Right ventricle myocardium superior (tissue), 1 donor: ENCODE measurements around the gene CAMTA1. TPM values are rescaled to one million over a fixed set of nuclear protein-coding genes. Genes with fewer than 3 reads are reported as not detected.
"Not testable (repeated sequence)": the region's sequence is repeated elsewhere in the genome, so short reads cannot be mapped to it uniquely, and the experiment has no call there.

Experiments
- ATAC-seq: fragments of 200-7000 bp; cut with Tn5 transposase; one replicate; pipeline ENCODE4 v1.9.1; 2020; ENCODE audit warnings: mild to moderate bottlenecking; ENCODE audit not compliant: poor library complexity
- DNase-seq: peaks from one replicate; pipeline ENCODE4 v3.0.0-alpha.2; 2020
- intact Hi-C: fragments of 100-400 bp; cut with DNase I; formaldehyde crosslinking; loops from one replicate; pipeline ENCODE4 v1.11.2; 2022
- total RNA-seq: library from RNA; stranded (reverse); fragmentation: NEBNext Ultra II Directional; extraction: Animal tissue kit (Norgen Biotek cat#: 25700); gene quantifications from one replicate; pipeline ENCODE4 v1.2.1, GENCODE V29; 2021
- donor health status: DM: no; HTN: yes; CAD: no; lungs with severe emphysema.

The CAMTA1 gene
- total RNA-seq, 1 donor from 2014 or later = 153 TPM

DNA sequence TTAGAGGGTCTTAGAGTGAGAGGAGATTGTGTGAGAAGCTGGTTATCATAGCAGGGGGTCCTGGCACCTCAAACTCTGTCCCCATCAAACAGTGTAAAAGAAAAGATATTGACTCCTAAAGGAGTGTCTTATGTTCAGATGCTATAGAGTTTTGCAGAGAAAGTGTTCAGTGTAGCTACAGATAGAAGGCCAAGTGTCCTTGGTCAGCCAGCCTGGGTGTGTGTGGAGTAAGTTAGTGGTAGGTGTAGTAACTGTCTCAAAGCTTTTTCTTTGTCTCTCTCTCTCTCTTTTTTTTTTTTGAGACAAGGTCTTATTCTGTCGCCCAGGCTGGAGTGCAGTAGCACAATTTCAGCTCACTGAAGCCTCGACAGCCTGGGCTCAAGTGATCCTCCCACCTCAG, 17.2 kb downstream of the CAMTA1 start:
- intact Hi-C loops = no loop called here
- ATAC-seq = no peak
- DNase-seq = no peak

DNA sequence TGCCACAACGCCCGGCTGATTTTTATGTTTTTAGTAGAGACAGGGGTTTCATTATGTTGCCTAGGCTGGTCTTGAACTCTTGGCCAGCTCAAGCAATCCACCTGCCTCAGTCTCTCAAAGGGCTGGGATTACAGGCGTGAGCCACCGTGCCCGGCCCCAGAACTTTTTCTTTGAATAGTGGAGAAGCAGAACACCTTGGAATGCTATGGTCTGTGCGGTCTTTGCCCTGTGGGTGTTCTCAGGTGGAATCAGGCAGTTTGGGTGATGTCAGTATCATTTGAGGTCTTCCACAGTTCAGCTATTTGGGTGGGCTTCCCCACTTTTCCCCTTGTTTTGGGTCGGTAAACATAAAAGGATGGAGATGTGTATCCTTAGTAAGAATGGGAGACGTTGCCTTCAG, 17.6 kb downstream of the CAMTA1 start:
- no peak for ATAC-seq
- no peak for DNase-seq
- intact Hi-C loops = no loop called here

DNA sequence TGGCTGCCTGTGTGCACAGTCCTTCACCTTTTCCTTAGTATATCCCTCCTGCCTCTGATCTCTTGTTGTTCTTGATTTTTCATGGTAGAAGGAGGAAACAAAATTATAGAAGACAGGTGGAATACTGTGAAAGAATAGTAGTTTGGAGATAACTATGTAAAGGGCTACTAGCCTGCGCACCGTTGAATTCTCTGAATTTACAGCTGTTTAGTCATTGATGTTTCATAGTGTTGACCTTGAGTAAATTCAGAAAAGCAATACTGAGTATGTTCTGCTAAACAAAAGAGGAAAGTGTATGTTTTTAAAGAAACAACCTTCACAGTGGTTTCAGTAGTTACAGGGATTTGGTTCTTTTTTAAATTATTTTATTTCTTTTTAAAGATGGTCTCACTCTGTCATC, 18.1 kb downstream of the CAMTA1 start:
- DNase-seq (no peak), ATAC-seq (no peak)
- intact Hi-C loops = no loop called here

DNA sequence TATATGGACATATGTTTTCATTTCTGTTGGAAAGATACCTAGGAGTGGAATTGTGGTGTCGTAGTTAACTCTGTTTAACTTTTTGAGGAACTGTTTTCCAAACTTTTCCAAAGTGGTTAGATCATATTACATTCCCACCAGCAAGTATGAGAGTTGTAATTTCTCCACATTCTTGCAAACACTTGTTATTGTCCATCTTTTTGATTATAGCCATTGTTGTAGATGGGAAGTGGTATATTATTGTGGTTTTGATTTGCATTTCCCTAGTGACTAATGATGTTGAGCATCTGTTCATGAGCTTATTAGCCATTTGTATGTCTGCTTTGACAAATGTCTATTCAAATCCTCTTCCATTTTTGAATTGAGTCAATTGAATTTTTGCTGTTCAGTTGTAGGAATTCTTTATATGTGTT, 19.8 kb downstream of the CAMTA1 start:
- no peak for DNase-seq
- intact Hi-C loops = no loop called here
- ATAC-seq = no peak

DNA sequence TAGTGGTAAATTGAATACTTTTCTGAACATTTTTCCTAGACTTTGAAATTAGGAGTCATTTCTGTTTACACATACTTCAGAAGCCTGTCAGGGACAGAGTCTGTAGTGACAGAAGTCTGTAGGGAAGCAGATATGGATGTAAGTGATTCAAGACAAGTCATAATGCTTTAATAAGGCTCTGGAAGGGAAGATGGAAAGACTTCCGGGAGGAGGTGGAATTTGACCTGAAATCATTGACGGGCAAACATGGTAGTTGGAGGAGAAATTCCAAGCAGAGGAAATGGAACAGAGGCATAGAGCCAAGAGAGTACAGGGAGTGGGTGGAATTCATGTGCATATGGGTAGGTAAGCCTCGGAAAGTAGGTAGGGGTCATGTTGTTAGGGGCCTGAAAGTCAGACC, 22.5 kb downstream of the CAMTA1 start:
- intact Hi-C loops = no loop called here
- no peak for DNase-seq
- no peak for ATAC-seq

DNA sequence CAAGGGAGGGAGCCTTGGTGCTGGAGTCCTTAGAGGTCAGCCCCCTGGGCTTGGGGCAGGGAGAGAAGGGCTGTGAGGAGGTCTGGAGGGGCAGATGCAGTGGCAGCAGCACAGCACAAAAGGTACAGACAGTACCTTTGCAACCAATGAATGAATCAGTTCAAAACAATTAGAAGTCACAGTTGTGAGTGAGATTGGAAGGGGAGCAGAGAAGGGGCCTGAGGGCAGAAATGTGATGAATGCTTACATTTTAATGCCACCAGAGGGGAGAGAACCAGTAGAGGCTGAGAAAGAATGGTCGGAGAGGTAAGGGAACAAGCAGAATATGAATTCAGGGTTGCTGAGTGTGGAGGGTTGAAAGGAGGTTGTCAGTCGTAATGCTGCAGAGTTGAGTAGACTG, 24.2 kb downstream of the CAMTA1 start:
- no peak for DNase-seq
- intact Hi-C loops = no loop called here
- ATAC-seq = no peak

DNA sequence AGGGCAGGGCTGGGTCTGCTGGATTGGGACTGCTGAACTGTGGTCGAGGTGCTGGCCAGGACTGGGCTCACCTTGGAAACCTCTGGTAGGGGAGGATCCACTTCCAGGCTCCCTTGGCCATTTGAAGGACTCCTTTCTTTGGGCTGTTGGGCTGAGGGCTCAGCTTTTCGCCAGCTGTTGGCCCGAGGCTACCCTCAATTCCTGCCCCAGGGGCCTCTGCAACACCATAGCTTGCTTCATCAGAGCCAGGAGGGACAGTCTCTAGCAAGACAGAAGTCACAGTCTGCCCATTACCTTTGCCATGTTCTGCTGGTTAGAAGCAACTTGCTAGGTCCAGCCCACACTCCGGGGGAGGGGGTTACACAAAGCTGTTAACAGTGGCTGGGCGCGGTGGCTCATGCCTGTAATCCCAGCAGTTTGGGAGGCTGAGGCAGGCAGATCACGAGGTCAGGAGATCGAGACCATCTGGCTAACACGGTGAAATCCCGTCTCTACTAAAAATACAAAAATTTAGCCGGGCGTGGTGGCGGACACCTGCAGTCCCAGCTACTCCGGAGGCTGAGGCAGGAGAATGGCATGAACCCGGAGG, 25.0 kb downstream of the CAMTA1 start:
- intact Hi-C loops, ATAC-seq, DNase-seq: not testable (repeated sequence)

DNA sequence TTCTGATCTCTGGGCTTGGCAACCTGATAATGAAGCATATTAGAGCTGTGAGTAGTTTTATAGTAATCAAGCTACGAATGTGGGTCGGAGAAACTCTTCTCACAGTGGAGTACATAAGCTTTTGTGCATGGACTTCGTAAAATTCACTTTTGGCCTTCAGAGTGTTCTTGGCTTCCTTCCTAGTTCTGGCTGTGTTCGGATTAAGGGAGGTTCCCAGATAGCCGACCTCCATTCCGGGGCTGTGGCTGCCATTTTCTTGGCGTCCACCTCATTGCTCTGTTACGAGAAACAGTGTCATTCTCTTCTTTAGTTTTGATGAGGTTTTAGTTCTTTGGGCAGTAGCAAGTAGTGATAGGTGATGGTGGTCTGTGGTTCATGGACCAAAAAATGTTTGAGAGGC, 26.3 kb downstream of the CAMTA1 start:
- ATAC-seq (peak; percentile 61), DNase-seq (no peak)
- intact Hi-C loops = no loop called here

DNA sequence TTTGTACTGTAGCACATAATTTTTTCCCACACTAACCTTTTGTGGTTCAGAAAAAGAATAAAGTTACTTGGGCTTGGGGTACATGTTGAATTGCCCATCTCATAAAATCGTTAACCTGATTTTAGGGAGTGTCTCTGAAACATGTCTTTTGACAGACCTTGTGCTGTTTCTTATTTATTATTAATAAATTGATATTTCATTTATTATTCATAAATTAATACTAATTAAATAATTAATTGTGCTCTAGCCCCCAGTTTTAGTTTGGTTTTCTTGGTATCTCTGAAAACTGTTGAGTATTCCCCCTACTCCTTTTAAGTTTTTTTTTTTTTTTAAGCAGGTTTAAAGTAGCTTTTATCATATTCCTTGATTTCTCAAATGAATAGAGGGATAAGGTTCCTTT, 27.9 kb downstream of the CAMTA1 start:
- intact Hi-C loops = no loop called here
- no peak for DNase-seq
- no peak for ATAC-seq

DNA sequence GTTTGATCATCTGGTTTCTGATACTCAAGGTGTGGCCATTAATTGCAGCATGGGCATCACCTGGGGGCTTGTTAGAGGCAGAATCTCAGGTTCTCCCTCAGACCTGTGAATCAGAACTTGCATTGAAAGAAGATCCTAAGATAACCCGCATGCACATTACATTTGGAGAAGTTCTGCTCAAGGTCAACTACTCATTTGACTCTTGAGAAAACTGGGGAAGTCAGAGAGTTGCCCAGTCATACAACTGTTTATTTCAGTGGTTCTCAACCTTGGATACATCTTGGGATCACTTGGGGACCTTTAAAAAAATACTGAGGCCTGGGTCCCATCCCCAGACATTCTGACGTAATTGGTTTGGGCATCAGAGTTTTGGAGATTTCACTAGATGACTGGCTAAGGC, 30.5 kb downstream of the CAMTA1 start:
- DNase-seq = no peak
- no peak for ATAC-seq
- intact Hi-C loops = no loop called here

DNA sequence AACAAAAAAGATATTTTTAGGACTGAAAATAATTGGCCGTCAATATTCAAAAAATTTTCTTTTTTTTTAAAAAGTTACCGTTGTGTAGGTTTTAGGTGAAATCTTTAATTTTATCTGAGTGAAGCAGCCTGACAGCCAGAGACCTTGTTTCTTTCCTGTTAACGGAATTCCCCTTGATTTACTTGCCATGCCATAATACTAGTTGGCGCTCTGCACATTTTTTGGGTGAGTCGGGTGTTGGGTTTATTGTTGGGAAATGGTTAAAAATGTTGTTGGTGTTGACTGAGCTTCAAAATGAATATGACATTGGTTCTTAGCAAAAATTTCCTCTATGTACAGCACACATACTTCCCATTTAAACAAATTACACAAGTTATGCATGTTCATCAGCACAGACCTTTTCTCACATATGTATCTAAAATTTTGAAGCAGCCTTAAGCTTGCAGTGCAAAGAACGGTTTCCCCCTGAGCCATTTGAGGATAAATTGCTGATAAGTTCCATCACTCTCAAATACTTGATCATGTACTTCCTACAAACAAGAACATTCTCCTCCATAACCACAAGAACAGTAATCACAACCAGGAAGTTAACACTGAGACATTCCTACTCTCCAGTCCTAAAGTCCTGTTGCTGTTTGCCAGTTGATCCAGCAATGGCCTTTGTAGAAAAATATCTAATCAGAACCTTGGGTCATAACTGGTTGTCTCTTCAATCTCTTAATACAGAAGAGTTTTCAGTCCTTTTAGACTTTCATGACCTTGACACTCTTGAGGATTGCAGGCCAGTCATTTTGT, 34.2 kb downstream of the CAMTA1 start:
- no peak for DNase-seq
- ATAC-seq = no peak
- intact Hi-C loops = no loop called here

DNA sequence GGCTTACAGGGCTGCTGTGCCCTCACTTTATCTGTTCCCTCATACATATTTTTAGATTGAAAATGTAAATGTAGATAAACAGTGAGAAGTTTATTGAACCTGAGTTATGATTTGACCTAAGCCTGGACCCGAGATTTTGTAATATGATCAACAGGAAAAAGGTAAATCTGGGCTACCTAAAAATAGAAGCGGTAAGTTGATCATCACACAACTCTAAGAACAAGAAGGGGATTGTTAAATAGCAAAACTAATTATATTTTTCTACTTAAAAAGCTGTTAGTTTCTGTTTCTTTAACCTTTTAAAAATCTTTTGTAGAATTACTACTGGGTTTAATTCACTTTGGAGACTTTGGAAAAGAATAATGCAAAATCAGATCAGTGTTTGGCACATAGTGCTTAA, 35.6 kb downstream of the CAMTA1 start:
- intact Hi-C loops = no loop called here
- ATAC-seq (no peak), DNase-seq (no peak)

DNA sequence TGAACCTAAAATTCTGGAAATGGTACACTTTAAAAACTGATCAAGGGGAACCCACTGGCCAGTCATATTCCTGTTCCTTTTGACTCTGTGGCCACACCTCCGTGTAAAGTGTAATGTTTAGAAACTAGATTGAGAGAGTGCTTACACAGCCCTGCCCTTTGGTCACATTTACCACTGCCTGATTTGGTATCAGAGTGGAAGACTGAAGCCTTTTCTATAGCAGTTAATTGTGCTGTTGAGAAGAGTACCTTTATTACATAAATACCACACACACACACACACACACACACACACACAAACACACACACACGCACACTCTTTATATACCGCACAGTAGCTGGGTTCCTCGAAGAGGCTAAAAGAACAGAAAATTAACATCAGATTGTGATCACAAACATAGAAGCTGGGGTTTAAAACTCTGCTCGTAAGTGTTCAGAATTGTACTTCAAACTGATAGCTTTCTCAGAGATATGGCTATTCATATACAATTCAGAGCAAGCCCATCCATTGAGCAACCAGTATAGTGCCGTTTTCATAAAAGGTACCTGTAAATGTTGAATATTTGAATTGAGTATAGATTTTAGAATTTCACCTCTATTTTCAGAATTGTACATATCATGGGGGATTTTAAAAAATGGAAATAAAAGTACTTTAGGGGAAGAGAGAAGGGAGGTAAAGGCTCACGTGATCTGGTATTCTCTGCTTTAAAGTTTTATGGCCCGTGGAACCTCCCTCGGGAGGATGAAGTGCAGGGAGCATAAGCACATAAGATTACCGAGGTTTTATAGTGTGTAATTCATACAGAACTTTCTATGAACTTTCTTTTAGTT, 37.5 kb downstream of the CAMTA1 start:
- peak; percentile 71 for ATAC-seq
- intact Hi-C loops = no loop called here
- DNase-seq = no peak

DNA sequence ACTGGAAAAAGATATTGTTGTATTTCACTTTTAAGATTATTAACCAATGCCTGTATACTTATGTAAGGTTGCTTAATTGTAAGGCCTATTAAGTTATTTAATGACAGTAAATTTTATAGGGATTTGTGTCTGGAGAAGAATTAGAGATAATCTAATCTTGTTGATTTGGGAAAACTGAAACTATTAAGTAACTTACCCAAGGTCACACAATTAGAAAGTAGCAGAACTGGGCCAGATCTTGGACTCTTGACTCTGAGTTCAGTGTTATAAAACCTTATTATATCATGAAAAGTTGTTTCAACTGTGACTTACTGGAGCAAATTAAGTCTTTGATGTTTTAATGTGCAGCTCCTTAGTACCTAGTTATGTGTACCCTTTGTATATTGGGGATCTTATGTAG, 38.5 kb downstream of the CAMTA1 start:
- intact Hi-C loops = no loop called here
- DNase-seq (no peak), ATAC-seq (no peak)

DNA sequence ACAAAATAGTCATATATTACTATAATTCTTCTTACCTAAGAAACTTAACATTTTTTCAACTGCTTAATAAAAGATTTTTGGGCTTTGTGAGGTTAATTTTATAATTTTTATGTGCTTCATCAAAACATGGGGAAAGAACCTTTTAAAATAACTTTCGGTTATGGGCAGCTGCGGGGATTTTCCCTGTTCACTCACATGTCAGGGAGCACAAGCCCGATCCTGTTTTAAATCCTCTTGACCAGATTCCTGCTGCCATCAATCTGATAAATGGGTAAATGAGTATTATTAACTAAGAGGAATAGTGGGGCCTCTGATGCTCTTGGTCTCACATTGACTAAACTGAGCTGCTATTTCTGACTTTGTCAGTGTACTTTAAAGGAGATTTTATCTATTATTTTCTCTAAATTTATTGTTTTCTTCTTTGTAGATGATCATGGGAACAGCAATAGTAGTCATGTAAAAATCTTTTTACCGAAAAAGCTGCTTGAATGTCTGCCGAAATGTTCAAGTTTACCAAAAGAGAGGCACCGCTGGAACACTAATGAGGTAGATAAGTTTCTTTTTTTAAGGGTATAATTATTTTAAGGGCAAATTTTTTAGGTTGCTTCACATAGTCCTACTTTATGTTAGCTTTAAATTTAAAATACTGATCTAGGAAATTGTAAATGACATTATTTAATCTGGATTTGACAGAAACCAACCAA, 39.6 kb downstream of the CAMTA1 start:
- no peak for DNase-seq
- no peak for ATAC-seq
- intact Hi-C loops = no loop called here

DNA sequence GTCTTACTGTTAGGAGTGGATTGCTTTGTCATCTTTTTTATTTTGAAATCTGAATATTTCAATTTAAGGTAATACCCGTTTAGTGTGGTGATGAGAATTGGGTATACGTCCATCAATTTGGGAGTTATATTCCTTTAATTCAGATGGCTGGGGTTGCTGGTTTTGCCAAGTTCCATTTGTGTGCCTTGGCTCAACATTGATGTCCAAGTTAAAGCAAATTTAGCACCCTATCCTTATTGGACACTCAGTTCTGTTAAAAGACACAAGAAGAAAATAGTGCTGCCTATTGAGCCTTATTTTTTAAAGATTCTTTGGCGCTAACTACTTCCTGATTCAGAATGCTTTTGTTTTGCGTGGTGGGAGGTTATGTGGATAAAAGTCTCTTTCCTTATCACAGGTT, 40.6 kb downstream of the CAMTA1 start:
- ATAC-seq = no peak

DNA sequence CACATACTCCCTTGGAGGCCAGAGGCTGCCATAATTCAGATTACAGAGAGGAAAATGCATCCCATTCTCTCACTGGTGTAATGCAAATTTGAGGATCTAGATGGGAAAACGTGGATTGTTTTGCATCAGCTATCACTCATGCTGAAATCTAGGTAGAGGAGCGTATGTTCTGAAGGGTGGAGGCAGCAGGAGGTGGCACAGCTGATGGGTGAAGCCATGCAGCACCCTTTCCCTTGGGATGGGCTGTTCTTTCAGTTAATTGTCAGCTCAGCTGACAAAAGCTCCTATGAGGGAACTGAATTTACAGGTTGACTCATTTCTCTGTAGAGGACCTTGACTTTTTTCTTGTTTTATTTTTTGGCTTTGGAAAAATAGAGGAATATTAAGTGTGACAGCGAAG, 41.8 kb downstream of the CAMTA1 start:
- intact Hi-C loops = no loop called here
- ATAC-seq (no peak), DNase-seq (no peak)

More for the DNA sequence above, 40.6 kb downstream of the CAMTA1 start:
- no peak for DNase-seq
- intact Hi-C loops = no loop called here

DNA sequence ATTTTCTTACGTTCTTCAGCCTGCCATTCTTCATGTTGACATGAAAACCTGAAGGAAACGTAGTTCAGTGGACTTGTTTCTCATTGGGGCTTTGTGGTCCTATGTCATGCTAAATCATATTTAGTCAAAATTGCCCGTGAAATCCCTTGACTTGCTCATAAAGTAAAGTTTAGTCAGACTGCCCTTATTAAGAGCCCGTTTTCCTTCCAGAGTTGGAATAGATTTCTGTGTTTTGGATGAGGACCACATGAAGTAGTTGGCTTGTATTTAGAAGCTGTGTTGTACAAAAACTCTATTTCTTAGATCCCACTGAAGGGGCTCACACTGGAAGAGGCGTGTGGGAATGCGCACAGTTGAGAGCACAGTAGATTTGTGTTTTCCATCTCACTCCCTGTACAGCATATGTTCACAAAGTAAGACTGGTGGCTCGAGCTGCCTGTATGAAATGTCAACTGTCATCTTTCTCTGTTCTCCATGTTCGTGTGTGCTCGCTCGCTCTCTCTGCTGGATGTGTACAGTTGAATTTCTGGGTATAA, 42.4 kb downstream of the CAMTA1 start:
- DNase-seq = no peak
- no peak for ATAC-seq
- intact Hi-C loops = no loop called here

DNA sequence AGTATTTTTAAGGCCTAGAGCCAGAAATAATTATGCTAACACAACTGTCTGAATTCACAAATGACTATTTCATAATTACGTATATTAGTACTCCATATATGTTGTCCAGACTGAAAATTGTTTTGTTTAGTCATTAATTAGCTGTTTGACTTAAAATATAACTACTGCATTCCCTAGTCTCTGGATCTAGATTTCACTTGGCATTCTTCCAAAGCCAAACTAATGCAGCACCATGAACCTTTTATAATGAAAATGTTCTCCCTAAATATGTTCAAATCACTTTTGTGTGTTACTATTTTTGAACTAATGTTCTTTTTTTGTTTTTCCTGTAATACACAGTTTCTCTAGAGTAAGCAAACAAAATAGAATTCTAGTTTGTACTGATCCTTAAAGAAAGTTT, 46.1 kb downstream of the CAMTA1 start:
- DNase-seq (no peak), ATAC-seq (no peak)
- intact Hi-C loops = no loop called here
